HUES64 (cell line): ENCODE measurements around the gene ARHGAP15.

Source experiments
- H3K27ac ChIP-seq: 2 replicates; pipeline ENCODE4 v1.7.0; 2013; ENCODE audit warnings: low read depth, low read length, inconsistent platforms
- H3K27me3 ChIP-seq: 2 replicates; pipeline ENCODE4 v1.6.1; 2013; ENCODE audit warnings: mild to moderate bottlenecking, low read length; ENCODE audit not compliant: insufficient read depth
- H3K36me3 ChIP-seq: 2 replicates; pipeline ENCODE4 v1.6.1; 2013; ENCODE audit warnings: mild to moderate bottlenecking, low read length; ENCODE audit not compliant: insufficient read depth
- H3K4me1 ChIP-seq: 2 replicates; pipeline ENCODE4 v1.6.1; 2013; ENCODE audit warnings: mild to moderate bottlenecking, low read length, moderate library complexity; ENCODE audit not compliant: insufficient read depth
- H3K4me3 ChIP-seq: 2 replicates; pipeline ENCODE4 v1.5.1; 2013; ENCODE audit warnings: mild to moderate bottlenecking, low read length, moderate library complexity
- H3K9ac ChIP-seq: 2 replicates; pipeline ENCODE4 v1.6.1; 2013; ENCODE audit warnings: mild to moderate bottlenecking, low read depth, low read length
- H3K9me3 ChIP-seq: 2 replicates; pipeline ENCODE4 v1.6.1; 2013; ENCODE audit warnings: low read depth, low read length; ENCODE audit not compliant: insufficient read depth
- WGBS: fragments of 150-250, 120-280 bp; methylation state at CpG from one replicate; pipeline ENCODE4 v1.1.7; 2013; ENCODE audit warnings: missing lambda C conversion rate; 5-methylcytosine and 5-hydroxymethylcytosine counted together

The ARHGAP15 gene

GRCh38 chr2:143321994-143322393 is 192.8 kb downstream of the ARHGAP15 start:
- 96% methylated on average over 2 of the region's 3 CpGs for WGBS

DNA sequence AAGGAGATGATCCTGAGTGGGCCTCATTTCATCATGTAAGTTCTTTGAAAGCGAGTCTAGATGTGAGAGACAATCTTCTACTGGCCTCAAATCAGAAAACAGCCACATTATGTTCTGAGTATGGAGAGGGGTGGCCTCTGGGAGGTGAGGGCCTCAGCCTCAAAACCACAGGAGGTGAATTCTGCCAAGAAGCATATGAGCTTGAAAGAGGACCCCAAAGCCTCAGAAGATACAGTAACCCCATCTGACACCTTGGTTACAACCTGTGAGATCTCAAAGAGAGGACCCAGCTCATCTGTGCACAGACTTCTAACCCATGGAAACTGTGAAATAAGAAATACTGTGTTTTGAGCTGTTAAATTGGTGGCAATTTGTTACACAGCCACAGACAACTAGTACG is 200.1 kb downstream of the ARHGAP15 start:
- H3K9me3 ChIP-seq = no peaks in the 10 kb centered on the region
- no peaks in the 10 kb centered on the region for H3K36me3 ChIP-seq
- H3K4me3 ChIP-seq = no peak overlapping the region
- no peaks in the 10 kb centered on the region for H3K4me1 ChIP-seq
- H3K27me3 ChIP-seq = no peaks in the 10 kb centered on the region
- no peak overlapping the region for H3K27ac ChIP-seq
- WGBS = 100% methylated on average over 2 of the region's 2 CpGs
- no peak overlapping the region for H3K9ac ChIP-seq

More at GRCh38 chr2:143321994-143322393, 192.8 kb downstream of the ARHGAP15 start:
- H3K9ac ChIP-seq = no peak overlapping the region
- no peaks in the 10 kb centered on the region for H3K27me3 ChIP-seq
- H3K9me3 ChIP-seq = no peaks in the 10 kb centered on the region
- no peaks in the 10 kb centered on the region for H3K4me1 ChIP-seq
- H3K4me3 ChIP-seq = no peak overlapping the region
- H3K27ac ChIP-seq = no peak overlapping the region
- H3K36me3 ChIP-seq = no peaks in the 10 kb centered on the region

GRCh38 chr2:143333168-143333791 is 204.1 kb downstream of the ARHGAP15 start:
- Histone ChIP-seq H3K9me3 (no peaks in the 10 kb centered on the region), H3K9ac (no peak overlapping the region), H3K4me1 (no peaks in the 10 kb centered on the region), H3K27ac (no peak overlapping the region), H3K27me3 (no peaks in the 10 kb centered on the region), H3K4me3 (no peak overlapping the region), H3K36me3 (no peaks in the 10 kb centered on the region)
- 88% methylated on average over 9 of the region's 9 CpGs for WGBS

GRCh38 chr2:143333847-143334246 is 204.6 kb downstream of the ARHGAP15 start:
- H3K4me3 ChIP-seq = no peak overlapping the region
- no peaks in the 10 kb centered on the region for H3K9me3 ChIP-seq
- H3K36me3 ChIP-seq = no peaks in the 10 kb centered on the region
- no peaks in the 10 kb centered on the region for H3K27me3 ChIP-seq
- H3K27ac ChIP-seq = no peak overlapping the region
- WGBS = 90% methylated on average over 1 of the region's 1 CpG
- no peak overlapping the region for H3K9ac ChIP-seq
- no peaks in the 10 kb centered on the region for H3K4me1 ChIP-seq

DNA sequence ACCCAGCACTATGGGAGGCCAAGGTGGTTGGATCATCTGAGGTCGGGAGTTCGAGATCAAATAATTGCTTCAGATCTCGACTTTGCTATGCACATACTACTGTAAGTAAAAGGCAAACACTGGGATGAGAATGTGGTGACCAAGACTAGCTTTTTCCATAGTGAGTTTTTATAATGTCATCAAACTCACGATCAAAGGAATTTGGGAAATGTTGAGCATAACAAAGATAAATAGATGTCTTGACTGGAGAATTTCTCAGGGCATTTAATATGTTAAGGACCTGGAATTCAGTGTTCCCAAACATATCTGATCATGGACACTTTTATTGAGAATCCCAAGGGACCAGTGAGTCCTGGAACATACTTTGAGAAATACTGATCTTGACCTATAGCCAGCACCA is 205.6 kb downstream of the ARHGAP15 start:
- Histone ChIP-seq H3K27ac (no peak overlapping the region), H3K4me3 (no peak overlapping the region), H3K27me3 (no peaks in the 10 kb centered on the region), H3K9ac (no peak overlapping the region), H3K9me3 (no peaks in the 10 kb centered on the region), H3K36me3 (no peaks in the 10 kb centered on the region), H3K4me1 (no peaks in the 10 kb centered on the region)
- 92% methylated on average over 4 of the region's 4 CpGs for WGBS

- H3K9ac ChIP-seq = no peak overlapping the region
- no peaks in the 10 kb centered on the region for H3K9me3 ChIP-seq
- no peaks in the 10 kb centered on the region for H3K27me3 ChIP-seq
- no peaks in the 10 kb centered on the region for H3K36me3 ChIP-seq
- no peak overlapping the region for H3K4me3 ChIP-seq
- H3K4me1 ChIP-seq = peaks cover 10% of the 10 kb centered on the region; the same call in 1 of the 2 replicates
- no peak overlapping the region for H3K27ac ChIP-seq
- 87% methylated on average over 1 of the region's 1 CpG for WGBS
Observed at GRCh38 chr2:143336719-143337210, 207.5 kb downstream of the ARHGAP15 start.

GRCh38 chr2:143341478-143341877 is 212.3 kb downstream of the ARHGAP15 start:
- Histone ChIP-seq H3K9ac (no peak overlapping the region), H3K4me1 (peaks cover 32% of the 10 kb centered on the region), H3K9me3 (no peaks in the 10 kb centered on the region), H3K36me3 (no peaks in the 10 kb centered on the region), H3K4me3 (no peak overlapping the region), H3K27me3 (no peaks in the 10 kb centered on the region), H3K27ac (no peak overlapping the region)
- 91% methylated on average over 2 of the region's 2 CpGs for WGBS

DNA sequence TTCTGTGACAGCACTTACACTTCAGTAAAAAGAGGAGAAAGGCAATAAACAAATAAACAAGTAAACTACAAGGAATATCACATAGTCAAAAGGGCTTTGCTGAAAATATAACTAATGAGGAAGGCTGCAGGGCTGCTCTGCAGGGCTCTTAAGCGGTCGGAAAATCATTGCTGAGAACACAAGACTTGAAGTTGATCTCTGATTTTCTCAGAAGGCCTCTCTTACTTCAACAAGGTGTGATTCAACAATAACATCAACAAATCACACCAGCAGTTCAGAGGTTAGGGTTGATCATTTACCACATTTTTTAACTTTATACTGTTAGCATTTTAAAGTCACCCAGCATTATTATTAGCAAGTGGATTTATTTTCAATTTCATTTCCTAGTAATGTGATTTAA is 215.6 kb downstream of the ARHGAP15 start:
- peaks cover 54% of the 10 kb centered on the region for H3K4me1 ChIP-seq
- no peaks in the 10 kb centered on the region for H3K36me3 ChIP-seq
- H3K9me3 ChIP-seq = no peaks in the 10 kb centered on the region
- H3K27me3 ChIP-seq = no peaks in the 10 kb centered on the region
- H3K4me3 ChIP-seq = no peak overlapping the region
- no peak overlapping the region for H3K9ac ChIP-seq
- 91% methylated on average over 2 of the region's 2 CpGs for whole genome bisulfite sequencing
- H3K27ac ChIP-seq = no peak overlapping the region; the same call in 1 of the 2 replicates

DNA sequence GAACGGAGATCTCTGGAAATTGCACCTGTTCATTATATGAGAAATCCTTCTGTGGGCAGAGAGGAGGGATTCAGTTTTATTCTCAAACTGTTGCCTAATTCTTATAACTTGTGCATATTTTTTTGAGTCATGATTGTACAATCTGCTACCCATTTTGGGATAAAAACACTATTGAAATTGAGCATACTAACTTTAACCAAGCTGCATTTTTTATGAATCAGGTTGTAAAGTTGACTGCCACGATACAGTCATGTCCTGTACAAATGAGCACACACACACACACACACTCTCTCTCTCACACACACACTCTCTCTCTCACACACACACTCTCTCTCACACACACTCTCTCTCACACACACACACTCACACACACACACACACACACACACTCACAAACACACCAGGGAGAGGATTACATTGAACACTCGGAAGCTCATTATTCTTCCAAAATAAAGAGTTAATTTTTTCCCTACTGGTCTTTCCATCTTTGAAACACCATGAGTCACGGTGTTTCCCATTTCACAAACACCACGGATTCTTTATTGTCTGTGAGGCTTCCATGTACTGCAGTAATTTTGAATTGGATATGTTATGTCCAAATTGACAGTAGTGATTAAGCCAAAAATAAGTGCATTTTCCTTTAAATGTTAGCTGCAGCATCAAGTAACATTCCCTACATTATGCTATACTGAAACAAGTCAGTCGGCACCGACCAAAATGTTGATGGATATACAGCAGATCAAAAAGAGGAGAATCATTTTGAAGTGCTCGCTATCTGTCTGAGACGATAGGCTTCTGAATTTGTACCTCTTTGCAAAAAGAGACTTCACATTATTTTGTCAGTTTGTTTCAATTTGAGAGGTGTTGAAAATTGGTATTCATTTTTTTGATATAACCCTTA is 216.9 kb downstream of the ARHGAP15 start:
- no peak overlapping the region for H3K4me3 ChIP-seq
- H3K9ac ChIP-seq = no peak overlapping the region

GRCh38 chr2:143347271-143347695 is 218.1 kb downstream of the ARHGAP15 start:
- Histone ChIP-seq H3K27me3 (no peaks in the 10 kb centered on the region), H3K9ac (no peak overlapping the region), H3K4me3 (peak overlapping the region; percentile 1; the same call in 1 of the 2 replicates), H3K4me1 (peaks cover 44% of the 10 kb centered on the region), H3K27ac (no peak overlapping the region), H3K36me3 (no peaks in the 10 kb centered on the region), H3K9me3 (no peaks in the 10 kb centered on the region)
- 77% methylated on average over 7 of the region's 10 CpGs for WGBS

More for the DNA sequence above, 216.9 kb downstream of the ARHGAP15 start:
- Histone ChIP-seq H3K9me3 (no peaks in the 10 kb centered on the region), H3K4me1 (peaks cover 47% of the 10 kb centered on the region), H3K27ac (no peak overlapping the region), H3K36me3 (no peaks in the 10 kb centered on the region), H3K27me3 (no peaks in the 10 kb centered on the region)
- 93% methylated on average over 8 of the region's 9 CpGs for WGBS

DNA sequence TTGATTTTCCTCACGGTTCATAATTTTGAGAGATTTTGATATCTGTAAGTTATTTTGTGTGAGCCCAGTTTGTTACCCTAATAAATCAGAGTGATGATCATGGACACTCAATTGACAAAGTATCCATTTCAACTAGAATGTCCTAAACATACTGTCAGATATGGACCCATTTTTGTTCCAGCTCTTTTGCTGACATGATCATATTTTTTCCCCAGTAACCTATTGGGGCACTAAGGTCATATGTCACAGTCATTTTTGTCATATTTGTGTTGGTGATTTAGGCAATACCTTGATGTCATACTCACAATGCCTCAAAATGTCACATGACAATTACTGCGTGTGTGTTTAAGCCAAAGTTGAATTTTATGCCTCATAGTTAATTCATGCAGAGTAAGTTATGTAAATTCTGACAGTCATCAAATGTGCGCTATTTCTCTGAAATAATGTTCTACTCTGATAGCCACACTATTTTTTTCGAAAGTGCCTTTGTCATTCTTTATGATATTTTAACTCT is 218.7 kb downstream of the ARHGAP15 start:
- WGBS = 92% methylated on average over 4 of the region's 4 CpGs
- no peaks in the 10 kb centered on the region for H3K36me3 ChIP-seq
- peak overlapping the region; percentile 1; the same call in 1 of the 2 replicates for H3K4me3 ChIP-seq
- peaks cover 44% of the 10 kb centered on the region for H3K4me1 ChIP-seq
- no peaks in the 10 kb centered on the region for H3K9me3 ChIP-seq
- H3K27ac ChIP-seq = no peak overlapping the region
- H3K27me3 ChIP-seq = no peaks in the 10 kb centered on the region
- no peak overlapping the region for H3K9ac ChIP-seq
